Effector memory CD8-positive, alpha-beta T cell (primary cell): ENCODE data around the gene THAP2.
"Not testable (repeated sequence)": the region's sequence is repeated elsewhere in the genome, so short reads cannot be mapped to it uniquely, and the experiment has no call there.

Experiments used
- ATAC-seq: fragments of 150-1000 bp; cut with Tn5 transposase; replicated peaks from 2 replicates; pipeline ENCODE4 v1.10.0; 2021; ENCODE audit warnings: mild to moderate bottlenecking, moderate library complexity
- DNase-seq, 3 experiments: peaks; one replicate each; pipeline ENCODE4 v3.0.0; 2021
- H3K27ac Mint-ChIP-seq, 2 donors: one replicate each; pipeline ENCODE4 v1.8.0; 2022; ENCODE audit warnings: mild to moderate bottlenecking in 2 of 2, mixed read lengths in 2 of 2, moderate library complexity in 2 of 2
- H3K27me3 Mint-ChIP-seq, 2 donors: one replicate each; pipeline ENCODE4 v1.8.0; 2022; ENCODE audit warnings: mixed read lengths in 2 of 2
- H3K36me3 Mint-ChIP-seq: one replicate; pipeline ENCODE4 v1.8.0; 2022; ENCODE audit warnings: mild to moderate bottlenecking, moderate library complexity, mixed read lengths; ENCODE audit not compliant: insufficient read depth
- H3K4me1 Mint-ChIP-seq, 2 donors: one replicate each; pipeline ENCODE4 v1.8.0; 2022; ENCODE audit warnings: low read depth in 2 of 2, mixed read lengths in 2 of 2
- H3K4me3 Mint-ChIP-seq, 2 donors: one replicate each; pipeline ENCODE4 v1.8.0; 2022; ENCODE audit warnings: mild to moderate bottlenecking in 2 of 2, mixed read lengths in 2 of 2, moderate library complexity in 2 of 2
- H3K9me3 Mint-ChIP-seq, 2 donors: one replicate each; pipeline ENCODE4 v1.8.0; 2022; ENCODE audit warnings: mixed read lengths in 2 of 2

The THAP2 gene

DNA sequence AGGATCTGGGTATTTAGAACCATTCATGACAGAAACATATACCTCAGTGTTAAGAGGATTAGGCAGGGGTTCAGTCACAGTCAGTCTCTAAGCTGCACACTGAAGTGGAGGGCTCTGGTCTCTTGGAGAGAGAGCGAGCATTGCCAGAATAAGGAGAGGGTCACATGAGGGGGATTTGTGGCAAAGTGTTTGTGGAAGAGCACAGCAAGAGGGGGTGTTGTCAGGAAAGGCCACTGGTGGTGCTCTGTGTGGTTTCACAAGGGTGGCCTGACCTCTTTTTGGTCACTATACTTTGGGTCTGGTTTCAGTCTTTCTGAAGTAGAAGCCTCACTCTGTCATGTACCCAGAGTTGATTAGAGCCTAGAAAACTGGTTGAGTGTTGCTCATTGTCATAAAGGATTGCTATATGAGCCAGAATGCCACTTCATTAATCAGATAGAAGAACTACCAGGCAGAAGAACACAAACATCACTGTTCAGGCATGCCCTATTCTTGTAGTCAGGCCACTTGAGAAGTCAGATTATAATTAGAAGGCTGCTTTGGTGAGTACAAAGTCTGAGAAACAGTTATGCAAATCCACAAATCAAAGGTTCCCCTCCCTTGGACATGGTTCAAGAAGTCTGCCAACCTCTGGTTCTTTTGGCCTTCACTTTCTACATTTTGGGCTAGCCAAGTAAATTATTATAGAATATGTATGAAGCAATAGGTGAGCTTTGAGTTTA is 30.2 kb downstream of the THAP2 start:
- Mint-ChIP-seq H3K27ac (peak overlapping the region in 1 of 2 donors; percentile 9), H3K27me3 (no peaks in the 10 kb centered on the region), H3K4me3 (no peak overlapping the region), H3K9me3 (no peaks in the 10 kb centered on the region), H3K4me1 (peaks cover 3 to 7% of the 10 kb centered on the region in 2 donors), H3K36me3 (peaks cover 25% of the 10 kb centered on the region)
- DNase-seq = no peak
- no peak for ATAC-seq

DNA sequence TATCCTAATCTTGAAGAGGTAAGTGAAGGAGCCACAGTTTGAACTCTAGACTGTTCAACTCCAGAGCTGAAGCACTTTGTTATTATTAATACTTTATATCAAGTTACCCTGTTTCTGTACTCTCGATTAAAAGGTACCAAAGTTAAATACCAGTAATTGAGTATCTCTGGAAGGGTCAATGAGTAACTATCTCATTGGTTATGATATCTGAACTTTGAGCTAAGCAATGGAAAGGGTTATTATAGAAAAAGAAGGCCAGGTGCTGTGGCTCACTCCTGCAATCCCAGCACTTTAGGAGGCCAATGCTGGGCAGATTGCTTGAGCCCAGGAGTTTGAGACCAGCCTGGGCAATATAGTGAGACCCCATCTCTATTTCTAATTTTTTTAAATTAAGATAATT is 31.7 kb downstream of the THAP2 start:
- H3K4me3 Mint-ChIP-seq = no peak overlapping the region
- ATAC-seq = no peak
- no peaks in the 10 kb centered on the region for H3K9me3 Mint-ChIP-seq
- H3K27me3 Mint-ChIP-seq = no peaks in the 10 kb centered on the region
- no peak overlapping the region for H3K27ac Mint-ChIP-seq
- H3K36me3 Mint-ChIP-seq = peaks cover 34% of the 10 kb centered on the region
- DNase-seq = no peak
- H3K4me1 Mint-ChIP-seq = peaks cover 3 to 7% of the 10 kb centered on the region in 2 donors

DNA sequence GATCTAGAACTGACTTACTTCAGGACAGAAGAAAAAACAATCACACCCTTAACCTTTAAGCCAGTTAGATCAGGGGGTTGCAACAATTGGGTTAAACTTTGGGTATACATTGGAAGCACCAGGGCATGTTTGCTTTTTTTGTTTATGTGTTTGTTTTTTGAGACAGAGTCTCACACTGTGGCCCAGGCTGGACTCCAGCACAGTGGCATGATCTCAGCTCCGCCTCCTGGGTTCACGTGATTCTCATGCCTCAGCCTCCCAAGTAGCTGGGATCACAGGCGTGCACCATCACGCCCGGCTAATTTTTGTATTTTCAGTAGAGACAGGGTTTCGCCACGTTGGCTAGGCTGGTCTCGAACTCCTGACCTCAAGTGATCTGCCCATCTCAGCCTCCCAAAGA is 38.1 kb downstream of the THAP2 start:
- Mint-ChIP-seq H3K36me3 (peaks cover 32% of the 10 kb centered on the region), H3K27ac (peak overlapping the region in 1 of 2 donors; percentile 47)
- not testable (repeated sequence) for H3K9me3 Mint-ChIP-seq, H3K27me3 Mint-ChIP-seq, H3K4me3 Mint-ChIP-seq, H3K4me1 Mint-ChIP-seq, DNase-seq, ATAC-seq

DNA sequence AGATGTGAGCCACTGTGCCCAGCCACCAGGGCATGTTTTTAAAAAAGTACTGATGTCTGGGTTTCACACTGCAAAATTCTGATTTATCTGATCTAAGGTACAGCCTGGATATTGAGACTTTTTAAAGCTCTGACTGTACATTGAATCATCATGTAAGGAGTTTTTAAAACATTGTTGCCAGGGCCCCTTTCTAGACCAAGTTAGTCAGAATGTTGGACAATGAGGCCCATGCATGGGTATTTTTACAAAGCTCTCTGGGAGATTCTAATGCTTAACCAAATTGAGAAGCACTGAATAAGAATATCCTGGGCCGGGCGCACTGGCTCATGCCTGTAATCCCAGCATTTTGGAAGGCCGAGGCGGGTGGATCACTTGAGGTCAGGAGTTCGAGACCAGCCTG is 38.5 kb downstream of the THAP2 start:
- H3K9me3 Mint-ChIP-seq = no peaks in the 10 kb centered on the region
- peaks cover 0 to under 1% of the 10 kb centered on the region in 2 donors for H3K4me1 Mint-ChIP-seq
- no peak overlapping the region for H3K27ac Mint-ChIP-seq
- H3K36me3 Mint-ChIP-seq = peaks cover 28% of the 10 kb centered on the region
- no peak for ATAC-seq
- no peak overlapping the region for H3K4me3 Mint-ChIP-seq
- H3K27me3 Mint-ChIP-seq = no peaks in the 10 kb centered on the region
- no peak for DNase-seq

DNA sequence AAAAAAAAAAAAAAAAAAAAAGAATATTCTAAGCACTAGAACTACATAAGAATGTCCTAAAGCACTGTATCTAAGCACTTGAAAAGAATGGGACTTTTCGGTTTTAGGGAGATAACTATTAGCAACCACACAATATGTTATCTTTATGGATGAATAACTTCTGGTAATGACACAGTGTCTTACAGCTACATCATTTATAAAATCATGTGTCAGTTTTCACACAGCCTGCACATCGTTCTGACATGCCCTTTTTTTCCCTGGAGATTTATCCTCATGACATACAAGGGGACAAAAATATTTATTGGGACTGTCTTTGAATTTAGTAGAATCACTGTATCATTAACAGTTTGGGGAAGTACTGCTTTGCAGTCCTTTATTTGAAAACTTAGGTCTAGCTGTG is 39.1 kb downstream of the THAP2 start:
- H3K36me3 Mint-ChIP-seq = peaks cover 24% of the 10 kb centered on the region
- H3K4me3 Mint-ChIP-seq = no peak overlapping the region
- no peaks in the 10 kb centered on the region for H3K27me3 Mint-ChIP-seq
- H3K27ac Mint-ChIP-seq = peak overlapping the region in 1 of 2 donors; percentile 15
- ATAC-seq = no peak
- DNase-seq = no peak
- H3K9me3 Mint-ChIP-seq = no peaks in the 10 kb centered on the region
- peaks cover 2 to 7% of the 10 kb centered on the region in 2 donors for H3K4me1 Mint-ChIP-seq

DNA sequence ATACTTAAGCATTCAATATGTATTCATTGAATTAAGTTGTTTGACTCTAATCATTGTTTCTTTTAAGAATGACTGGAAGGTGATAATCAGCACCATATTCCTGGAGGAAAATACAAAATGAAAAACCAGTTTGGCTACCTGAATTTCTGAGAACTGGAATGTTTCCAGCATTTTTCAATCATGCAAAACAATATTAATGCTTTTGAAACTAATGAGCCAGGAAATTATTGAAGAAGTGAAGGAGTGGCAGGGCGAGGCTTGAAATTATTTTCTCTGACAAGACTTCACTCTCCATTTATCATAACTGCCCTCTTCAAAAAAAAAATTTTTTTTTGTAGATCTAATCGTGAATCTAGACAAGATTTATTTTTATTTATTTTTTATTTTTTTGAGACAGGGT is 40.8 kb downstream of the THAP2 start:
- ATAC-seq = no peak
- H3K4me1 Mint-ChIP-seq = peaks cover 2 to 8% of the 10 kb centered on the region in 2 donors
- no peak overlapping the region for H3K4me3 Mint-ChIP-seq

DNA sequence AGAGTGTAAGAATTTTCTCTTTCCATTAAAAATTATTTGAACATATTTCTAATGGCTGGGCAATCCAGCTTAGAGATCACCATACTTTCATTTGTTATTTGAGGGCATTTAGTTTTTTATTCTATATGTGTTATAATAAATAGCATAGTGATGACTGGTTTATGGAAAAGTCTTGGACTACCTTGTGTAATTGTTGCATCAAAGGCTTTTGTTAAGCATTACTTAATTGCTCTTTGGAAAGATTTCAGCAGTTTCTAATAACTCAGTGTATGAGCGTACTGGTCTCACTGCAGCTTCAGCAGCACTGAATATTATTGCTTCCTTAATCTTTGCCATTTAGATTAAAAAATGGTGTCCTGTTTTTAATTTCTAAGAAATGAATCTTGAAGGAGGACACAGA is 44.6 kb downstream of the THAP2 start:
- H3K4me1 Mint-ChIP-seq = peaks cover 2 to 8% of the 10 kb centered on the region in 2 donors
- H3K27me3 Mint-ChIP-seq = peaks cover 0 to 23% of the 10 kb centered on the region in 2 donors
- peaks cover 5% of the 10 kb centered on the region for H3K36me3 Mint-ChIP-seq
- no peak overlapping the region for H3K27ac Mint-ChIP-seq
- ATAC-seq = no peak
- H3K9me3 Mint-ChIP-seq = peaks cover 2 to 20% of the 10 kb centered on the region in 2 donors
- no peak overlapping the region for H3K4me3 Mint-ChIP-seq
- DNase-seq = no peak

More for the DNA sequence above, 40.8 kb downstream of the THAP2 start:
- no peak overlapping the region for H3K27ac Mint-ChIP-seq
- no peaks in the 10 kb centered on the region for H3K9me3 Mint-ChIP-seq
- H3K36me3 Mint-ChIP-seq = peaks cover 17% of the 10 kb centered on the region
- no peaks in the 10 kb centered on the region for H3K27me3 Mint-ChIP-seq
- DNase-seq = no peak

DNA sequence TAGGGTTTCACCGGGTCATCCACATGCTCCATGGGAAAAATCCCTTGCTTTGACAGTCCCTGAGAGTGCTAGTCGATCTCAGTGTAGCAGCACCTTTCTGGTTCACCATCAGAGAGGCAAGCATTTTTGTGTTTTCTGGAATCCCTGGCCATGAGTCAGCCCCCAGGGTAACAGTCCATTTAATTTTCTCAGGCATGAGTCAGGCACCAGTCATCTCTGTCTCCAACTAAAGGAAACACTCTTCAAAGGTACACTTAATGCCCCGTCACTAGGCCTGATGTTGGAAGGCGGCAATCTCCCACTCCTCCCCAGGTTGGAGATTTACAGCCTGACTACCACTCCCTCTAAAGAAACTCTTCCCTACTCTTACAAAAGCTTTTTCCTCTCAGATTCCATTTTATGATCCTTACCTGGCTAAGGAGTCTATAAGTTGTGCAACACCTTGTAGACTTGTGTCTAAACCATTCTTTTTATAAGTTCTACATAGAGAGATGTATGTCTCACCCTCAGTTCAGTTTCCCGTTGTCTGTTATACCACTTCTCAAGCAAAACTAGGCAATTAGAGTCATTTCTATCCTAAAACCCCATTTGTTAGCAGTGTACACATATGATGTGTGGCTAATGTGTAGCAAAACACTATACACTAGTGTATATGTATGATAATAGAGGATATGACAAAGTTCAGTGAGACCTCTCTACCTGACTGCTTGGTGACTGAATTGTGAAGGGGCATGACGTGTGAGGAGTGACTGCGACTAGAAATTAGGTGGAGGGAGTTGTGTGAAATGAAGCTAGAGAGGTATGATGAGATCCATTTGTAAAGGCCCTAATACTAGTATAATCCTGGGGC is 46.4 kb downstream of the THAP2 start:
- no peaks in the 10 kb centered on the region for H3K36me3 Mint-ChIP-seq
- DNase-seq = no peak
- ATAC-seq = no peak

DNA sequence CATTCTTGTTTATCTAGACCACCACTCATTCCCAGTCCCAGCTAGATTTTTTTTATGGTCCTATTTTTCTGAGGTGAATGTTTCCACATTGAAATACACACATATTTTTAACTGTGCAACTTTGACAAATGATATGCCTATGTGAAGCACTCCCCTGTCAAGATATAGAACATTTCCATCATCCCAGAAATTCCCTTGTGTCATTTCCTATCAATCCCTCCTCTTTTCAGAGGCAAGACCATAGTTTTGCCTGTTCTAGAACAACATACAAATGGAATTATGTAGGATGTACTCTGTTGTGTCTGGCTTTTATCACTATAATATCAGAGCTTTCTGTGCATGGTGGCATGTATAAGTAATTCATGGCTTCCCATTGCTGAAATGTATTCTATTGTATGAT is 54.5 kb downstream of the THAP2 start:
- DNase-seq = no peak
- no peak for ATAC-seq
- H3K36me3 Mint-ChIP-seq = peaks cover 4% of the 10 kb centered on the region
- peaks cover 13 to 21% of the 10 kb centered on the region in 2 donors for H3K27me3 Mint-ChIP-seq
- H3K4me1 Mint-ChIP-seq = no peaks in the 10 kb centered on the region
- H3K4me3 Mint-ChIP-seq = no peak overlapping the region
- H3K27ac Mint-ChIP-seq = no peak overlapping the region
- H3K9me3 Mint-ChIP-seq = peaks cover 2 to 14% of the 10 kb centered on the region in 2 donors

More for the DNA sequence above, 46.4 kb downstream of the THAP2 start:
- H3K27me3 Mint-ChIP-seq = peaks cover 0 to 27% of the 10 kb centered on the region in 2 donors
- peaks cover 2 to 8% of the 10 kb centered on the region in 2 donors for H3K4me1 Mint-ChIP-seq
- peaks cover 2 to 26% of the 10 kb centered on the region in 2 donors for H3K9me3 Mint-ChIP-seq
- H3K4me3 Mint-ChIP-seq = no peak overlapping the region
- no peak overlapping the region for H3K27ac Mint-ChIP-seq

DNA sequence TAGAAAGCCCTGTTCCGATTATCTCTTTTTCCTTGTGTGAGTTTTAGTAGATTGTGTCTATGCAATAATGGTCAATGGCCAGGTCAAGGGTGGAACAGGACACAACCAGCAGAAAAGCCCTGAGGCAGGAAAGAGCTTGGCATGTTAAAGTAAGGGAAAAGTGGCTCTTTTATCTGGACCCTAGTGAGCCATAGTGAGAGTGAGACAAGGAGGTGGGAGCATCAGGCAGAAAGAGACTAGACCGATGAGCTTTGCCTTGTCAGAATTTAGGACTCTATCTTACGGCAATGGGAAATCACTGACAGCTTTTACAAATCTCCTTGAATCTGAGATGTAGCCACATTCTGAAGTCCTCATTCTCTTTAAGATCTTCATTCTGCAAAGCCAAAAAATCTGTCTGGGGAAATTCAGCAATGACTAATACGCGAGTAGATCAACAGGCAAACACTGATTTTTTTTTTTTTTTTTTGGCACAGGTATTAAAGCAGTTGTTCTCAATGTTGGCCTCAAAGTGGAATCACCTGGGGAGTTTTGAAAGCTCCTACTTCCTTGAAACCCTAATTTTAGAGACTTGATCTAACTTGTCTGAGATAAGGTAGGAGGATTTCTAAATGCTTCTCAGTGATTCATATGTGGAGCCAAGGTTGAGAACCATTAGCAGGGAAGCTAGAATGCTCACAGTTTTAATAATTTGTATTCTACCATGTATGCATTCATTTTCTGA is 55.7 kb downstream of the THAP2 start:
- Mint-ChIP-seq H3K4me3 (no peak overlapping the region), H3K9me3 (peaks cover 2 to 8% of the 10 kb centered on the region in 2 donors), H3K4me1 (no peaks in the 10 kb centered on the region), H3K27ac (no peak overlapping the region), H3K36me3 (peaks cover 4% of the 10 kb centered on the region), H3K27me3 (peaks cover 8 to 21% of the 10 kb centered on the region in 2 donors)
- DNase-seq (no peak), ATAC-seq (no peak)

DNA sequence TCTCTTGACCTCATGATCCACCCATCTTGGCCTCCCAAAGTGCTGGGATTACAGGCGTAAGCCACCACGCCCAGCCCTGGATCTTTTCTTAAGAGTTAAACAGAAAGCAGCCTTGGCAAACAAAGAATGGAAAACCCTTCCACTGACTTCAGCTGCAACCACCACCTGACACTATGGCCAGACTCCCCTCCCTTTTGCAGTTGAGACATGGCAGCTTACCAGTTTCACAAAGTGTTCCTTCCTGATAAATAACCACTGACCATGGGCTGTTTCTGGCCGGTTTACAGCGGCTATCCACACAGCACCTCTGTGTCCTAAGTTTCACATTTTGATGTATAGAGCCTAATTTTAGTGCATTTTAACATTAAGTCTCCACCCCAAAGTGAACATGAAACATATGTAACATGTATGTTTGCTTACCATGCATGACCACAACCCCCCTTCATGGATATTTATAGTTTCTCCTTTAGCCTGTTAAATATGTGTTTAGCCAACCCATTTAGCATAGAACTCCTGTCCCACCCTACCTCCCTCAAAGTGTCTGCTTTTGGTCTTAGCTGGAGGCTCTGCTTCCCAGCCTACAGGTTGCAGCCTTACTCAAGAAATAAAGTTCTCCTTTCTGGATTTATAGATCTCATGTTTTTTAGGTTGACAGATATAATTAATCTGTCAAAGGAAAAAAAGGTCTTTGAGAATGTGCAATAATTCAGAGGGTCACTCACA is 57.8 kb downstream of the THAP2 start:
- ATAC-seq (no peak), DNase-seq (no peak)
- no peak overlapping the region for H3K27ac Mint-ChIP-seq
- H3K27me3 Mint-ChIP-seq = peaks cover 20 to 35% of the 10 kb centered on the region in 2 donors
- no peaks in the 10 kb centered on the region for H3K9me3 Mint-ChIP-seq
- H3K4me3 Mint-ChIP-seq = no peak overlapping the region
- H3K36me3 Mint-ChIP-seq = peaks cover 4% of the 10 kb centered on the region
- H3K4me1 Mint-ChIP-seq = no peaks in the 10 kb centered on the region

DNA sequence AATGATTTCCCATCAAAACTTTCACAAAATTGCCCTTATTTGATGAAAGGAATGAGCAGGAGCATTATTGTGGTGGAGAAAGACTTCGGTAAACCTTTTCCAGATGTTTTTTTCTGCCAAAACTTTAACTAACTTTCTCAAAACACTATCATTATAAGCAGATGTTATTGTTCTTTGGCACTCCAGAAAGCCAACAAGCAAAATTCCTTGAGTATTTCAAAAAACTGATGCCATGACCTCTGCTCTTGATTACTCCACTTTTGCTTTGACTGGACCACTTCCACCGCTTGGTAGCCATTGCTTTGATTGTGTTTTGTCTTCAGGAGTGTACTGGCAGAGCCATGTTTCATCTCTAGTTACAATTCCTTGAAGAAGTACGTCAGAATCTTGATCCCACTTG is 60.9 kb downstream of the THAP2 start:
- no peak for ATAC-seq

DNA sequence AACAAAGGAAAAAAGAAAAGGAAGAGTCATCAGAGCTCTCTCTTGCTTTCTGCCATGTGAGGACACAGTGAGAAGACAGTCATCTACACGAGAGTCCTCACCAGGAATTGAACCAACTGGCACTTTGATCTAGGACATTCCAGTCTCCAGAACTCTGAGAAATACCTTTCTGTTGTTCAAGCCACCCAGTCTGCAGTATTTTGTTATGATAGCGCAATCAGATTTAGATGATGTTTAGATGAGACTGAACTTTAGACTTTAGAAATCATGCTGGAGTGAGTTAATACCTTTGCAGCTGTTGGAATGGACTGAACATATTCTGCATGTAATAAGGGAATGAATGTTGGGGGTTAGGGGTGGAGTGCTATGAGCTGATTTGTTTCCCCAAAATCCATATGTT is 62.4 kb downstream of the THAP2 start:
- Mint-ChIP-seq H3K4me1 (no peaks in the 10 kb centered on the region), H3K4me3 (no peak overlapping the region), H3K36me3 (peaks cover 4% of the 10 kb centered on the region), H3K9me3 (no peaks in the 10 kb centered on the region), H3K27me3 (peaks cover 12 to 14% of the 10 kb centered on the region in 2 donors), H3K27ac (no peak overlapping the region)
- no peak for DNase-seq
- no peak for ATAC-seq

More for the DNA sequence above, 60.9 kb downstream of the THAP2 start:
- H3K27me3 Mint-ChIP-seq = peaks cover 12 to 14% of the 10 kb centered on the region in 2 donors
- peaks cover 4% of the 10 kb centered on the region for H3K36me3 Mint-ChIP-seq
- H3K9me3 Mint-ChIP-seq = no peaks in the 10 kb centered on the region
- no peak overlapping the region for H3K4me3 Mint-ChIP-seq
- H3K4me1 Mint-ChIP-seq = no peaks in the 10 kb centered on the region
- H3K27ac Mint-ChIP-seq = no peak overlapping the region
- DNase-seq = no peak
